Activated CD4-positive, alpha-beta T cell treated with anti-CD3 and anti-CD28 coated beads for 48 hours (primary cell): ENCODE measurements around the gene FOS.
"Not testable (repeated sequence)": the region's sequence is repeated elsewhere in the genome, so short reads cannot be mapped to it uniquely, and the experiment has no call there.

Source experiments
- DNase-seq: peaks from one replicate; pipeline ENCODE4 v3.0.0-alpha.2; 2020

The FOS gene

DNA sequence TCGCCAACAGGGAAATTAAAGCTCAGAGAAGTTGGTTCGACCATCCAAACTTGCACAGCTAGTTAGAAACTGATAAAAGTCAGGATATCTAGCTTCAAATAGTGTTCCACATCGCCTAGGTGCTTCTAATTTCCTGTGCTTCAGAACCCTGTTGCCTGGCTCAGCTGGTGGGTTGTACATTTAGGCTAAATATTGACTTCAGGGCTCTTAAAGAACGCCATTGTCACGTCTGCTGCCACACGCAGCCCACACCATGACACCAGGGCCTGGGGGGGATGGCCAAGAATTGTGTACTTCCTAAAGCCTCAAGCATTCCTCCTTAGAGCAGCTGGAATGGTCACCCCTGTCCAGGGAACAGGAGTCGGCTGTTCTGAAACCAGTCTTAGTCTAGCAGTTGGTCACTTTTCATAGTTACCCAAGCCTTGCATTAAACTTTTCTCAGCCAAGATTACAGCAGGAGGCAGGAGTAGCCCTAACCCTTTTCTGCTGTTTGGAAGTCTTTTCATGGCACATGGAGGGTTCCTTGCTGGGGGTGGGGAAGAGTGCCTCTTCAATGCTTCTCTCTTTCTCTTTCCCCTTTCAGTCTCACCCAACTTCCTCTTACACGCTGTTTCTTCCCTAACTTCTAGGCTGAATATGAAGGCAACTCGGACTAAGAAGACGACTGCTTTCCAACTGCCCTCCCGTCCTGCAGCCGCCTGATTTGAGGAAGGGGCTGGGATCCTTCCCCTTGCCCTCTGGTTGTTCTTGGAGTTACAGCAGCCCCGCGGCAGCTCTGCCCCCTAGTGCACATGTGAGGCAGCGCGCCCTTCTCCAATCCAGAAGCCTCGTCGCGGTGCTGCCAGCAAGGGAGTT, 17.1 kb downstream of the FOS start:
- peak; percentile 86 for DNase-seq

DNA sequence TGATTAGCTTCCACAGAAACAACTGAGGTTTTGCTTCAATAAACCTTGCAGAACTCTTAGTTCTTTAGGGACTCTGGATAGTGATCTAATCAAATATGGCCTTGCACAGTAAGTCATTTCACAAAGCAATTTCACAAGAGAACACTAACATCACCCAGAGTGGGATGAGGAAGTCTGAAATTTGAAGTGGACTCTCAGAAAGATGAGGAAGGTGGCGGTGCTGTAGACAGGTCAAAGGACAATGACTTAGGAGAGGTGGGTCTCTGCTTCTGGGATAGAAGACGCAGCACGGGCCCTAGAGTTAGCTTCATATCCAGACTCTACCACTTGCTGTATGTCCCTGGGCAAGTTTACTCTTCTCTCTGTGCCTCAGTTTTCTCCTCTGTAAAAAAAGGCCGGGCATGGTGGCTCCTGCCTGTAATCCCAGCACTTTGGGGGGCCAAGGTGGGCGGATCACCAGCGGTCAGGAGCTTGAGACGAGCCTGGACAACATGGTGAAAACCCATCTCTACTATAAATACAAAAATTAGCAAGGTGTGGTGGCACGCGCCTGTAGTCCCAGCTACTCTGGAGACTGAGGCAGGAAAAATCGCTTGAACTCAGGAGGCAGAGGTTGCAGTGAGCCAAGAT, 18.9 kb downstream of the FOS start:
- no peak for DNase-seq

- DNase-seq = no peak
Observed at GRCh38 chr14:75298187-75298965, 19.7 kb downstream of the FOS start.

- DNase-seq = no peak
Observed at GRCh38 chr14:75299059-75299458, 20.4 kb downstream of the FOS start.

GRCh38 chr14:75299576-75299975, 20.9 kb downstream of the FOS start:
- DNase-seq = no peak

- DNase-seq = peak; percentile 58
Observed at GRCh38 chr14:75301666-75302325, 23.2 kb downstream of the FOS start.

DNA sequence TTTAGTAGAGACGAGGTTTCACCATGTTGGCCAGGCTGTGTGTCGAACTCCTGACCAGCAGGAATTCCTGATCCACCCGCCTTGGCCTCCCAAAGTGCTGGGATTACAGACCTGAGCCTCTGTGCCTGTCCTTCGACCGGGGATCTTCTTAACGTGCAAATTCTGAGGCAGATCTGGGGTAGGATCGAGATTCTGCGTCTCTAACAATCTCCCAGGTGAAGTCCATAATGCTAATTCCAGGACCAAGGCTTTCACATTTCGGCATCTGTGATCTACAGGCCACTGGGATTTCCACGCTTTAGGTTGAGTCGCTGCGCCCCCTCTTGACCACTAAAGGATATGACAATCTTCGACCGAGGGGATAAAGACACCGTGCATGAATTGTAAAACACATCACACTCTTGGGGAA, 24.8 kb downstream of the FOS start:
- DNase-seq = peak; percentile 66

GRCh38 chr14:75306410-75306809, 27.8 kb downstream of the FOS start:
- not testable (repeated sequence) for DNase-seq

DNA sequence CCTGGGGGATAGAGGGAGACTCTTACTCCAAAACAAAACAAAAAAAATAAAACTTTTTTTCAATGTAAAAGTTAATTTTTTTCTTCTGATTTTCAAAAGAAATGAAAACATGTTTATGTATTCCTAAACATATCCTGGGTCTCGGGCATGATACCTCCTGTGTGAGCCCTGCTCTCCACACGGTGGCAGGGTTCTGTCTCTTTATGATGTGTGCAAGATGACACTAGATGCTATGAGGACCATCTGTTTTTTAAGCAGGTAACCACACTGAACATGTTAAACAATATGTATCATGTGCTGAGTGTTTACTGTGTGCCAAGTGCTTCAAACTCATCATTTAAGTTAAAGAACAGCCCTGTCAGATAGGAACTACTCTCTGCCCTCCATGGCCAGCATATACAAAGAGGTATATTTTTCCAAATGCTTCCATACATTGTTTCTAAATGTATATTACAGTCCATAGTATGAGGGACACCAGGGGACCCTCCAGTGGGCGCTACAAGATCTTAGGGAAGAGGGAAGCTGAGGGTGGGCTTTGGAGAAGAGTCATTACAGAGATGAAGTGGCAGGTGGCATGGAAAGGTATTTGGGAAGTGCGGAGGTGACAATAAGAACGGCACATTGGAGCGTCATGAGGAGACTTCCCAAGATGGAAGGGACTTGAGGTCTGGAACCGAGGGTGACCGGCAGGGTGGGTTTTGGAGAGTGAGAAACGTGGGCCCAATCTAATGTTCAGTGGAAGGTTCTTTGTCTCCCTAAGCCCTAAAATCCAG, 28.5 kb downstream of the FOS start:
- DNase-seq = peak; percentile 53

DNA sequence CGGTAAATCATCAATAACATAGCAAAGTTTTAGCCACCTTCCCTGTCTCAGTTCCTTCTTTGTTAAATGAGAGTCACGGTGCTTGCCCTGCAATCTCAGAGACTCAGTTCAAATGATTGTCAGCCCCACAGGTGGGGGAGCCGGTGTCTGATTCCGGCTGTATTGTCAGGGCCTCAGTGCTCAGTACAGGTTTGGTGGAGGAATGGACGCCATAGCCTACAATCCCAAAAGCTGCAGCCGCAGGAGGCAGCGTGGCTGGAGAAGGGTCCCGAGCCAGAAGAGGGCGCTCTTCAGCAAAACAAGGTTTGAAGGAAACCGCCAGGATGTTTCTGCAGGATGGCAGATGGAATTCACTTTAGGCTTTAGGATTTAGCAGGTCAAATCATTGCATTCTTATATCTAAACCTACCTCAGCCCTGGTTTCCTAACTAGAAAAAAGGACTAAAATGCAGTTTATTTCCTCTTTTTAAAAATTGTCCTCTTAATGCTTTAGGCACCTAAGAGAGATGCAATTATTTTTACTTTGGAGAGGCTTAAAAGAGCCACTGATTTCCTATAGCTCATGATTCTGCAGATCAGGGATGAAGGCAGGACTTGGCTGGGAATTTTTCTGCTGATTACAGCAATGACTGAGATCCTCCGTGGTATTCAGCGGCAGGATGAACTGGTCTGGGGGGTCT, 29.2 kb downstream of the FOS start:
- peak; percentile 87 for DNase-seq

DNA sequence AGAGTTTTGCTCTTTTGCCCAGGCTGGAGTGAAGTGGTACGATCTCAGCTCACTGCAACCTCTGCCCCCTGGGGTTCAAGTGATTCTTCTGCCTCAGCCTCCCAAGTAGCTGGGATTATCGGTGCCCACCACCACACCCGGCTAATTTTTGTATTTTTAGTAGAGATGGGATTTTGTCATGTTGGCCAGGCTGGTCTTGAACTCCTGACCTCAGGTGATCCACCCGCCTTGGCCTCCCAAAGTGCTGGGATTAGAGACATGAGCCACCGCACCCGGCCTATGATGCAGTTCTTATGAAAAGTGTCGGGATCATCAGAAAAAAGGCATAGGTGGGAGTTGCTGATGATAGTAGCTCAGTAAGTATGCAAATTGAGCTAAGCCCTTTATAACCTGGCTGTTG, 30.4 kb downstream of the FOS start:
- not testable (repeated sequence) for DNase-seq

- not testable (repeated sequence) for DNase-seq
Observed at GRCh38 chr14:75309561-75309960, 30.9 kb downstream of the FOS start.

DNA sequence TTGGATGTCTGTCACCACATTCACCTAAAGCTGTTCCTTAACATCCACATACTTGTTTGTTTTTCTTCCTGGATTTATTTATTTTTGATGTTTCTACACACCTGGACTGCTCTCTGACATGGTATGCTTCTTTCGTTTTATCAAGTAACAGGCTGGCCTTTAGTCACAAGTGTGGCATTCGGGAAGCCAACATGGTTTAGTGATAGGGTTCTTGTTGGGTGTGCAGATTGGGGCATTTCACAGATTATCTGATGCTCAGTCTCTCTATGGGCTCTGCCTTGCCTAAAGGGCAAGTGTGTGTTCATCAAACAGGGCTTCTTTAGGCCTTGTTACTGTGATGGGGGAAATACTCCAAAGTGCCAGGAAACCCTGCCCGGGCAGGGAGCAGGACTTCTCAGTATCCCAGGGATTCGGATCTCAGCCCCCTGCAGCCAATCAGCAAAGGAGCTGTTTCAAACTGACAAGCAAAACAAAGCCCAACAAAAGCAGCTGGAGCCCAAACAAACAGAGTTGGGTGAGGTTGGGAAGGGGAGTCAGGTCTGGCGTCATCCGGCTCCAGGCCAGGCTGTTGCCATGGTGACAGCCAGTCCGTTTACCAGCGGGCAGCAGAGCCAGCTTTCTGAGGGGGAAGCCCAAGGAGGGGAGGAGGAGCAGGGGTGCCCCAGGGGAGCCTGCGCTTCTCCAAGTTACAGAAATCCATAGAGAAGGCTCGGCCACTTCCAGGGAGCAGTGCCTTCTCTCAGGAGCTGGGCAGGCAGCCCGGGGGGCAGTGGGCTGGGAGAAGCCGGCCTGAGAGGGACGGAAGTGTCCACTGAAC, 31.9 kb downstream of the FOS start:
- no peak for DNase-seq

DNA sequence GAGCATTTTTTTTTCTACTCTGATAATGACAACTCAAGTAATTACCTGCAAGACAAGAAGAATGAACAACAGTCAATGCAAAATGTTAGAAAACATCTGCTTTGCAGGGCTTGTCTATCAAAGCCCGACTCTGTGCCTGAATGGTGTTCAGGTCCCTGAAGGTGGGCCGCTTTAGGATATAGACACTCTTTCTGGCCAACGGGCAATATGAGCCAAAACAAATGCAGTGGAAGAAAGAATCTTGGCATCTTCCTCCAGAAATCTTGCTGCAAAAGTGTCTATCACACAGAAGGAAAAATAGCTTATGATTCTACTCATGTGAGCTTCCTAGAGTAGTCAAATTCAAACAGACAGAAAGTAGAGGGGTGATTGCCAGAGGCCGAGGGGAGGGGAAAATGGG, 32.7 kb downstream of the FOS start:
- DNase-seq = no peak

GRCh38 chr14:75312341-75312740, 33.7 kb downstream of the FOS start:
- DNase-seq = no peak

DNA sequence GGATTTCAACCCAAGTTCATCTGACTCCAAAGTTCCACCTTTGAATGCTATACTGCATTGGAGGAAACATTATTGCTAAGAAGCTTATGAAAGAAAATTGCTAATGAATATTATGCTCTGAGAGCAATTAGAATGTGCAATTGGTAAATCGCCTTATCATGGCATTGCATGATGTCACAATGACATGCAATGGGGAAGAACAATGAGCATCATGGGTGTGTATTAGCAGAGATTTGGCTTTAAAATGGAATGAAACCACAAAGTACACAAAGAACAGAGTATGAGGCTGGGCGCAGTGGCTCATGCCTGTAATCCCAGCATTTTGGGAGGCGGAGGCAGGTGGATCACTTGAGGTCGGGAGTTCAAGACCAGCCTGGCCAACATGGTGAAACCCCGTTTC, 34.7 kb downstream of the FOS start:
- no peak for DNase-seq

- DNase-seq = no peak
Observed at GRCh38 chr14:75315144-75315543, 36.5 kb downstream of the FOS start.

DNA sequence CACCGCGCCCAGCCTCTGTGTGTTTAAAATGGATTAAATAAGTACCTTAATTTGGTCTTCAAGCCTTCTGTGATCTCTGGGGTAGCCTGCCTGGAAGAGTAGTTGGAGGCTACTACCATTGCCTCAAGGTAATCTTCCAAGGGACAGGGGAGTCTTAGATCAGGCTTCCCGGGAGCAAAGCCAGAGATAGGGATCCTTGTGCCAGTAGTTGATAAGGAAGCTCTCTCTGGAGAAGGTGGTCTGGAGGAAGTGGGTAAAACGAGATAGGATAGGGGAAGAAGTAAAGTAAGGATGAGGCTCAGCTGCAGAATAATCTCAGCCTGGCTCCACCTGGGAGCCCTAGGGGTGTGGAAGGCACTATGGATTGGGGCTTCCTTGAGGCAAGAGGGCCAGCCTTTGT, 38.5 kb downstream of the FOS start:
- no peak for DNase-seq

DNA sequence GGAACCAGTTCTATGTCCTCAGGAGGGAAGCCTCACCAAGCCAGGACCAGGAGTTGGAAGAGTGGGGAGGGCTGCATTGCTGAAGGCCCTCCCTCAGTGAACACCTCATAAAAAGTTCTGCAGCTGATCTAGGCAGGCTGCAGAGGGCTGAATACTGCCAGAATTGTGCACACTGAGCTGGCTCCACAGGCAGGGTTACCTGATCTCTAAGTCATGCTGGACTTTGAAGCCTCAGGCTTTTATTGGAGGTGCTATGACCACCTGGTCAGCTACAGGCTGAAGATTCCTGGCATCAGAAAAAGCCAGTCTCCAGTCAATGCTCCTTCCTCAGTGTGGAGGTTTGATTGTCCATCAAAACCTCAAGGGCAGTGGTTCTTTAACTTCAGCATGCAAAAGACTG, 39.7 kb downstream of the FOS start:
- no peak for DNase-seq

DNA sequence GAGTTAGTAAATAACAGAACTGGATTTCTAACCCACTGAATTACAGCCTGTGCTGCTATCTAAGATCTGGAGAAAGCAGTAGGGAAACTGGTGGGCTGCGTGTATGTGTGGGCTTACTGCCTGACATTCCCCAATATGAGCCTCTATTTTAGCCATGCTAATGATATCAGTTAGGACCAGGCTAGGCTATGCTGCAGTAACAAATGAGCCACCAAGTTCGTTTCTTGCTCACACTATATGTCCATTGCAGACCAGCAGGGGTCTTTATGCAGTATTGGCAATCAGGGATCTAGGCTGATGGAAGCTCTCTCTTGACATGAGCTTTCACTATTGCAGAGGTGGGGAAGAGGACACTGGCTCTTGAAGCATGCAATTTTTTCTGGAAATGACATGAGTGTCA, 40.4 kb downstream of the FOS start:
- no peak for DNase-seq

GRCh38 chr14:75320196-75320595, 41.6 kb downstream of the FOS start:
- DNase-seq = no peak
